ENCODE measurements around the gene GRIPAP1. TPM values are rescaled to one million over a fixed set of nuclear protein-coding genes. Genes with fewer than 3 reads are reported as not detected.

The GRIPAP1 gene
- total RNA-seq, 4 donors from 2014 or later, result 28.1 to 62.6 (median 33.9) TPM

DNA sequence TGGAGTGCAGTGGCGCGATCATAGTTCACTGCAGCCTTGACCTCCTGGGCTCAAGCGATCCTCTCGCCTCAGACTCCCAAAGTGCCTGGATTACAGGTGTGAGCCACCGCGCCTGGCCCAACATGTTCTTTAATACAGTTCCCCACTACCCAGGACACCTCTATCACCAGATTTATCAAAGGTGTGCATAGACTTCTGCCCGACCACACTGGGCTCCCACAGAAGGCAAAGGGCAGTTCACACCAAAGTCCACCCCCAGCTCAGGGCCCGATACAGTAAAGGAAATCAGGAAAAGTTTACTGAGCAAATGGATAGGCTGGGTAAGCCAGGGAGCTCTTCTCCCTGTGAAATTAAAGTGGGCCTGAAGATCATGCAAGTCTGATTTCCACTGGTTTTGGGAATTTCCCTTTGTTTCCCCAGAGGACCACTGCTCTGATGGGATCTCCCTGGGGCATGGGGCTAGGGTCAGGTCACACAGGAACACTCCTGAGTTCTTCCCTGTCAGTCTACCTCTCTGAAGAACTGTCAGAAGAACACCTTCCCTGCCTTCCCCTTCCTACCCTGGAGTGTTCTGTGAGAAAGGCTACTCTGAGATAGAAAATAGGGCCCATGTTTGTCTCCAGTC is 65.5 kb downstream of the GRIPAP1 start:
- Histone ChIP-seq H3K36me3 (peaks cover 0 to 49% of the 10 kb centered on the region in 2 donors), H3K27ac (peak overlapping the region in 2 of 4 donors; percentile 6 to 45), H3K27me3 (no peaks in the 10 kb centered on the region), H3K9me3 (no peaks in the 10 kb centered on the region), H3K4me3 (no peak overlapping the region), H3K4me1 (peaks cover 0 to 43% (median 0%) of the 10 kb centered on the region in 3 donors)
- TF ChIP-seq POLR2AphosphoS5 (IDR thresholded peaks at IDR 0.05) (no peak), EP300 (IDR thresholded peaks at IDR 0.05) (no peak), POLR2A (IDR thresholded peaks at IDR 0.05) (no peak)
- TF ChIP-seq, protein P1, sequence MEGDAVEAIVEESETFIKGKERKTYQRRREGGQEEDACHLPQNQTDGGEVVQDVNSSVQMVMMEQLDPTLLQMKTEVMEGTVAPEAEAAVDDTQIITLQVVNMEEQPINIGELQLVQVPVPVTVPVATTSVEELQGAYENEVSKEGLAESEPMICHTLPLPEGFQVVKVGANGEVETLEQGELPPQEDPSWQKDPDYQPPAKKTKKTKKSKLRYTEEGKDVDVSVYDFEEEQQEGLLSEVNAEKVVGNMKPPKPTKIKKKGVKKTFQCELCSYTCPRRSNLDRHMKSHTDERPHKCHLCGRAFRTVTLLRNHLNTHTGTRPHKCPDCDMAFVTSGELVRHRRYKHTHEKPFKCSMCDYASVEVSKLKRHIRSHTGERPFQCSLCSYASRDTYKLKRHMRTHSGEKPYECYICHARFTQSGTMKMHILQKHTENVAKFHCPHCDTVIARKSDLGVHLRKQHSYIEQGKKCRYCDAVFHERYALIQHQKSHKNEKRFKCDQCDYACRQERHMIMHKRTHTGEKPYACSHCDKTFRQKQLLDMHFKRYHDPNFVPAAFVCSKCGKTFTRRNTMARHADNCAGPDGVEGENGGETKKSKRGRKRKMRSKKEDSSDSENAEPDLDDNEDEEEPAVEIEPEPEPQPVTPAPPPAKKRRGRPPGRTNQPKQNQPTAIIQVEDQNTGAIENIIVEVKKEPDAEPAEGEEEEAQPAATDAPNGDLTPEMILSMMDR (IDR thresholded peaks at IDR 0.05), result no peak
- WGBS, 2 donors (ENCODE audit: low coverage in 1 of 2), result 92% methylated on average over 2 of the region's 8 CpGs; no CpG with 5 or more reads in 1 of the 2 donors
- peak; percentile 10 for ATAC-seq

DNA sequence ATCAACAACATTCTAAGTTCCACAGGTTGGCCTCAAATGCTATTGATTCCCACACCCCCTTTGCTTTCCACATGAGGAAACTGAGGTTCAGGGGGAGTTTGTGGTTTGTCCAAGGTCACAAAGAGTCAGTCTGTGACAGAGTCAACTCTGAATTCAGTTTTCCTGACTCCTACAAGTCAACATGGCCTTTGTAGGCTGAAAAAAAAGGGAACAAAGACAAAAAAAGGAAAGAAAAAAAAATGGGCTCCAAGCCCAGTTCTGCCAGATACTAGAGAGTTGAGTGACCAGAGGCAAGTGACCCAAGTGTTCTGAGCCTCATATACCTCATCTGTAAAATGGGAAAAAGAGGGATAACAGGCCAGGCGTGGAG is 66.8 kb downstream of the GRIPAP1 start:
- H3K27me3 ChIP-seq, result no peaks in the 10 kb centered on the region
- WGBS, 2 donors (ENCODE audit: low coverage in 1 of 2), result 33% methylated on average over 1 of the region's 1 CpG; no CpG with 5 or more reads in 1 of the 2 donors
- no peak overlapping the region for H3K4me3 ChIP-seq

DNA sequence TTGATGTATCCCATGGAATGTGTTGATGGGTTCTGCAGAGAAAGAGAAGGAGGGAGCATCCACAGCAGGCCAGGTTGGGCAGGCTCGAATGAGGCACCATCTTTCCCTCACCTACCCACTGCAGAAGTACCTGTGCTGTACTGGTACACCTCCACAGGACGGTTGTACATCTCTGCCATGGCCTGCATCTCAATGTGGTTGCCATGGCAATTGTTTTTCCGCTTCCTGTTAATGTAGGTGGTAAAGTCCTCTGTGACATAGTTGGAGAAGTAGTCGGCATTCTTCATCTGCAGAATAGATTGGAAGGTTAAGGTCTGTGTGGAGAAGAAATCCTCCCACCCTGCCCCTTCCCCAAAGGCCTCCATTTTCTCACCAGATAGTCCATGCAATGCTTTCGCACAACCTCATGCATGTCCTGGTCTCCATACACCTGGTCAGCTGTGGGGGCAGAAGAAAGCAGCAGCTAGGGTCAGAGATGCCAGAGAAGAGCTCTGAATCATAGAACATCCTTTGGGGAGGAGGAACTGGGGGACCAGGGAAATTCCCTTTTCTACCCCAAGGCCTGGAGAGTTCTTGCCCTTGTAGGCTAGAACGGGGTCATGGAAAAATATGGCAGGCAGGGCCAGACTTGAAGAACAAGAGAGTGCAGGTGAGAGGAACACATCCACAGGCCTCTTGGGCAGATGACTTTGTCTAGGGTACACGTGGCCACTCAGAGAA is 67.3 kb downstream of the GRIPAP1 start:
- H3K36me3 ChIP-seq, result peaks cover 0 to 57% of the 10 kb centered on the region in 2 donors
- ATAC-seq, result no peak
- TF ChIP-seq EP300 (IDR thresholded peaks at IDR 0.05), result no peak
- TF ChIP-seq POLR2A (IDR thresholded peaks at IDR 0.05), result no peak
- TF ChIP-seq, protein P1 (IDR thresholded peaks at IDR 0.05), result no peak
- no peak for TF ChIP-seq POLR2AphosphoS5 (IDR thresholded peaks at IDR 0.05)
- no peaks in the 10 kb centered on the region for H3K9me3 ChIP-seq
- peaks cover 0 to 27% (median 0%) of the 10 kb centered on the region in 3 donors for H3K4me1 ChIP-seq
- no peaks in the 10 kb centered on the region for H3K27me3 ChIP-seq
- H3K4me3 ChIP-seq, result no peak overlapping the region
- WGBS, 2 donors (ENCODE audit: low coverage in 1 of 2), result 57% methylated on average over 1 of the region's 7 CpGs; no CpG with 5 or more reads in 1 of the 2 donors
- no peak overlapping the region for H3K27ac ChIP-seq

More for the DNA sequence above, 66.8 kb downstream of the GRIPAP1 start:
- H3K9me3 ChIP-seq, result no peaks in the 10 kb centered on the region
- peaks cover 0 to 56% of the 10 kb centered on the region in 2 donors for H3K36me3 ChIP-seq
- peaks cover 0 to 30% (median 0%) of the 10 kb centered on the region in 3 donors for H3K4me1 ChIP-seq
- ATAC-seq, result no peak
- H3K27ac ChIP-seq, result no peak overlapping the region
- TF ChIP-seq POLR2AphosphoS5 (IDR thresholded peaks at IDR 0.05) (no peak), EP300 (IDR thresholded peaks at IDR 0.05) (no peak), POLR2A (IDR thresholded peaks at IDR 0.05) (no peak)
- TF ChIP-seq, protein P1 (IDR thresholded peaks at IDR 0.05), result no peak

DNA sequence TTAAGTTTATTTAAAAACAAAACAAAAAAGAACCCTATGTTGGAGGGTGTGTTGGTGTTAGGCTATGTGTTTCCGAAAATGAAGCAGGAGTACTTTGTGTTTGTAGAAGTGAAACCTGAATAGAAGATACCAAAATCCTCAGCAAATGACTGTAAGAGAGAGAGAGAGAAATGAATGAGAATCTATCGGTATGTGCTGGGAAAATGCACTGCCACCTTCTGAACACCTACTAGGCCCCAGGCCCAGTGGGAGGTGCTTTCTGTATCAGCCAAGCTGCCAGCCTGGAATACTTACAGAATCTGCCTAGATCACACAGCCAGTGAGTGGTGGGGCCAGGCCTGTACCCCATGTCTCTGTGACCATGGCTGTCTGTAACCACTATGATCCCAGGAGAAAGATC is 68.3 kb downstream of the GRIPAP1 start:
- Histone ChIP-seq H3K27ac (no peak overlapping the region), H3K4me3 (no peak overlapping the region), H3K4me1 (peaks cover 0 to 23% (median 0%) of the 10 kb centered on the region in 3 donors), H3K27me3 (no peaks in the 10 kb centered on the region), H3K36me3 (peaks cover 0 to 63% of the 10 kb centered on the region in 2 donors), H3K9me3 (no peaks in the 10 kb centered on the region)
- 67 to 89% methylated on average over 1 to 2 of the region's 2 CpGs for WGBS, 2 donors (ENCODE audit: low coverage in 1 of 2)
- no peak for ATAC-seq
- TF ChIP-seq, protein P1 (IDR thresholded peaks at IDR 0.05), result no peak
- TF ChIP-seq EP300 (IDR thresholded peaks at IDR 0.05) (no peak), POLR2AphosphoS5 (IDR thresholded peaks at IDR 0.05) (no peak), POLR2A (IDR thresholded peaks at IDR 0.05) (no peak)
